H9 (cell line): ENCODE measurements around the gene BAG5. TPM values are rescaled to one million over a fixed set of nuclear protein-coding genes. Genes with fewer than 3 reads are reported as not detected.

Source experiments
- DNase-seq: peaks from one replicate; pipeline ENCODE4 v3.0.0-alpha.2; 2017
- H2AFZ ChIP-seq: one replicate; pipeline ENCODE4 v1.6.1; 2013; ENCODE audit warnings: mild to moderate bottlenecking, low read length, control low read depth, moderate library complexity
- H2AK5ac ChIP-seq: 2 replicates; pipeline ENCODE4 v1.6.1; 2013; ENCODE audit warnings: low read length, control low read depth, mixed read lengths; ENCODE audit not compliant: insufficient read length
- H2BK120ac ChIP-seq: one replicate; pipeline ENCODE4 v1.6.1; 2013; ENCODE audit warnings: low read depth, mild to moderate bottlenecking, low read length, control low read depth, inconsistent platforms; ENCODE audit not compliant: poor library complexity, severe bottlenecking
- H2BK12ac ChIP-seq: 2 replicates; pipeline ENCODE4 v1.6.1; 2013; ENCODE audit warnings: low read length, control low read depth, mixed read lengths, low read depth; ENCODE audit not compliant: insufficient read length
- H2BK15ac ChIP-seq: 2 replicates; pipeline ENCODE4 v1.6.1; 2013; ENCODE audit warnings: low read depth, low read length, control low read depth
- H2BK20ac ChIP-seq: one replicate; pipeline ENCODE4 v1.6.1; 2013; ENCODE audit warnings: low read depth, mild to moderate bottlenecking, low read length, control low read depth, inconsistent platforms; ENCODE audit not compliant: poor library complexity, severe bottlenecking
- H2BK5ac ChIP-seq: 2 replicates; pipeline ENCODE4 v1.6.1; 2013; ENCODE audit warnings: low read length, control low read depth, mixed read lengths; ENCODE audit not compliant: insufficient read length
- H3K14ac ChIP-seq: 2 replicates; pipeline ENCODE4 v1.6.1; 2013; ENCODE audit warnings: low read length, control low read depth; ENCODE audit not compliant: insufficient read depth
- H3K18ac ChIP-seq: 2 replicates; pipeline ENCODE4 v1.6.1; 2013; ENCODE audit warnings: low read depth, mild to moderate bottlenecking, mixed read lengths, low read length, control low read depth; ENCODE audit not compliant: insufficient read length
- H3K23ac ChIP-seq: 2 replicates; pipeline ENCODE4 v1.6.1; 2013; ENCODE audit warnings: low read length, control low read depth, mixed read lengths, low read depth; ENCODE audit not compliant: insufficient read length
- H3K23me2 ChIP-seq: 2 replicates; pipeline ENCODE4 v1.6.1; 2013; ENCODE audit warnings: low read depth, mild to moderate bottlenecking, mixed read lengths, low read length, control low read depth; ENCODE audit not compliant: insufficient read length, poor library complexity, severe bottlenecking
- H3K27ac ChIP-seq: 2 replicates; pipeline ENCODE4 v1.5.1; 2013; ENCODE audit warnings: low read length, control low read depth, mixed read lengths, low read depth; ENCODE audit not compliant: insufficient read length
- H3K27me3 ChIP-seq: 2 replicates; pipeline ENCODE4 v1.6.1; 2013; ENCODE audit warnings: low read length, control low read depth, inconsistent platforms; ENCODE audit not compliant: insufficient read depth
- H3K4ac ChIP-seq: 2 replicates; pipeline ENCODE4 v1.6.1; 2013; ENCODE audit warnings: low read depth, mild to moderate bottlenecking, control low read depth, inconsistent platforms, low read length, moderate library complexity
- H3K4me1 ChIP-seq: 2 replicates; pipeline ENCODE4 v1.6.1; 2013; ENCODE audit warnings: low read length, control low read depth, inconsistent platforms; ENCODE audit not compliant: insufficient read depth
- H3K4me2 ChIP-seq: 2 replicates; pipeline ENCODE4 v1.6.1; 2013; ENCODE audit warnings: low read length, control low read depth, mixed read lengths; ENCODE audit not compliant: insufficient read length, insufficient read depth
- H3K56ac ChIP-seq: 2 replicates; pipeline ENCODE4 v1.6.1; 2013; ENCODE audit warnings: low read depth, mild to moderate bottlenecking, mixed read lengths, low read length, control low read depth; ENCODE audit not compliant: insufficient read length
- H3K79me1 ChIP-seq: 2 replicates; pipeline ENCODE4 v1.6.1; 2013; ENCODE audit warnings: low read depth, mild to moderate bottlenecking, moderate library complexity, low read length, control low read depth, inconsistent platforms; ENCODE audit not compliant: insufficient read depth, poor library complexity, severe bottlenecking
- H3K79me2 ChIP-seq: 2 replicates; pipeline ENCODE4 v1.6.1; 2013; ENCODE audit warnings: low read length, control low read depth, inconsistent platforms; ENCODE audit not compliant: insufficient read depth
- H3K9ac ChIP-seq: 2 replicates; pipeline ENCODE4 v1.6.1; 2013; ENCODE audit warnings: low read length, control low read depth, mixed read lengths; ENCODE audit not compliant: insufficient read length; ENCODE audit errors: extremely low read depth
- H3K9me3 ChIP-seq: one replicate; pipeline ENCODE4 v1.6.1; 2013; ENCODE audit warnings: low read depth, low read length, inconsistent platforms; ENCODE audit not compliant: control insufficient read depth
- H3T11ph ChIP-seq: one replicate; pipeline ENCODE4 v1.6.1; 2013; ENCODE audit warnings: mild to moderate bottlenecking, low read length, control low read depth, inconsistent platforms
- H4K20me1 ChIP-seq: one replicate; pipeline ENCODE4 v1.6.1; 2013; ENCODE audit not compliant: control insufficient read depth, insufficient read length, insufficient read depth
- H4K5ac ChIP-seq: 2 replicates; pipeline ENCODE4 v1.6.1; 2013; ENCODE audit warnings: low read depth, mild to moderate bottlenecking, mixed read lengths, low read length, control low read depth; ENCODE audit not compliant: insufficient read length
- H4K8ac ChIP-seq: replicated peaks from 2 replicates; pipeline ENCODE4 v1.6.1; 2013; ENCODE audit warnings: low read length, control low read depth, mixed read lengths, low read depth; ENCODE audit not compliant: insufficient read length
- H4K91ac ChIP-seq: 2 replicates; pipeline ENCODE4 v1.6.1; 2013; ENCODE audit warnings: low read depth, mild to moderate bottlenecking, moderate library complexity, mixed read lengths, low read length, control low read depth; ENCODE audit not compliant: insufficient read length
- H3K27ac Mint-ChIP-seq, 3 experiments: 2 replicates in 2 of 3; 3 replicates in 1 of 3; pipeline ENCODE4 v1.8.0; 2020 to 2021; ENCODE audit warnings: mixed read lengths in 3 of 3, mild to moderate bottlenecking in 1 of 3, moderate library complexity in 1 of 3
- H3K27me3 Mint-ChIP-seq: 2 replicates; pipeline ENCODE4 v1.8.0; 2021; ENCODE audit warnings: low read depth, mild to moderate bottlenecking, moderate library complexity, mixed read lengths
- H3K36me3 Mint-ChIP-seq, 3 experiments: 2 replicates in 2 of 3; 3 replicates in 1 of 3; pipeline ENCODE4 v1.8.0; 2020 to 2021; ENCODE audit warnings: low read depth in 3 of 3, mixed read lengths in 3 of 3; ENCODE audit not compliant: insufficient read depth in 1 of 3
- H3K4me1 Mint-ChIP-seq, 2 experiments: 2 replicates each; pipeline ENCODE4 v1.8.0; 2020; ENCODE audit warnings: mixed read lengths in 2 of 2
- H3K4me3 Mint-ChIP-seq, 2 experiments: 2 replicates in 1 of 2; 3 replicates in 1 of 2; pipeline ENCODE4 v1.8.0; 2020 to 2021; ENCODE audit warnings: mild to moderate bottlenecking in 2 of 2, mixed read lengths in 2 of 2, moderate library complexity in 1 of 2
- H3K9me3 Mint-ChIP-seq, 2 experiments: 2 replicates in 1 of 2; 3 replicates in 1 of 2; pipeline ENCODE4 v1.8.0; 2020; ENCODE audit warnings: mild to moderate bottlenecking in 2 of 2, mixed read lengths in 2 of 2, moderate library complexity in 1 of 2
- WGBS: extraction: QIAGEN DNeasy Blood & Tissue Kit; methylation state at CpG from one replicate; pipeline ENCODE4 v1.1.7; 2013; ENCODE audit warnings: missing lambda C conversion rate, low lambda C conversion rate, mixed read lengths; ENCODE audit not compliant: insufficient read length; ENCODE audit errors: extremely low coverage; 5-methylcytosine and 5-hydroxymethylcytosine counted together
- total RNA-seq: library from RNA; stranded (reverse); gene quantifications from 2 replicates; pipeline ENCODE4 v1.2.1, GENCODE V29; 2021
- TF ChIP-seq, protein P1 (sequence below): fragments of 200-600 bp; sonication (generic); conservative IDR thresholded peaks from 3 replicates; pipeline ENCODE4 v1.8.0; 2021; ENCODE audit warnings: antibody characterized with exemption, mild to moderate bottlenecking

BAG5 gene
- total RNA-seq, 1 experiment from 2014 or later = 38.0 TPM

DNA sequence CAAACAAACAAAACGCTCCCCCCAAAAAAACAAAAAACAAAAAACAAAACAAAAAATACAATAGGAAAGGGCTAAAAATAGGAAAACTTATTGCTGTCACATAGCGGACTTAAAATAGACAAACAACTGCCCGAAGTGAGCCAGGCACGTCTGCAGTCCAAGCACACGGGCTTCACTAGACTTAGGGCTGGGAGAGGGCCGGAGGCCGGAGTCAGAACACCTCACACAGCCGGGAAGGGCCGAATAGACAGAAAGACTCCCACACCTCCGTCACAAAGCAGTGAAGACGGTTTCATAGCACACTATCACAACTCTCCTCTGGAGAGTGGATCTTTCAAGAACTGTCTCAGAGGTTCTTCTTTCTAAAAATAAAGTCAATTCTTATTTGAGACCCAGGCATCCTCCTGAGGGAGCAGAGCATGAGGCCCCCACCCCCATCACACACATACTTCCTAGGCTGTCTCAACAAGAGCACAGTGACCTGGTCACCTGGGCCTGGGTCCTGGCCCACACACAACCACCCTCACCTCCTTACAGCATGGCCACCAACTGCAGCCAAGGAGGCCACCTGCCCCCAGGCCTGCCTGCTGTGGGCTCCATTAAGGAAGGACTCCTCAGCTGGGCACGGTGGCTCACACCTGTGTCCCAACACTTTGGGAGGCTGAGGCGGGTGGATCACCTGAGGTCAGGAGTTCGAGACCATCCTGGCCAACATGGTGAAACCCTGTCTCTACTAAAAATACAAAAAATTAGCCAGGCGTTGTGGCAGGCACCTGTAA is 6.7 kb downstream of the BAG5 start:
- whole genome bisulfite sequencing = no CpG with 5 or more reads among the region's 15 CpGs
- H3K27ac Mint-ChIP-seq = peak overlapping the region in 1 of 3 experiments; percentile 66; a peak in 1 of 7 replicates
- peaks cover 7% of the 10 kb centered on the region; the same call in 1 of the 2 replicates for H3K79me2 ChIP-seq

More for the DNA sequence above, 6.7 kb downstream of the BAG5 start:
- H3K9me3 Mint-ChIP-seq = no peaks in the 10 kb centered on the region
- peak overlapping the region in 1 of 2 experiments; percentile 15; a peak in 1 of 5 replicates for H3K4me3 Mint-ChIP-seq
- H3K18ac ChIP-seq = no peak overlapping the region
- no peak overlapping the region for H3K4ac ChIP-seq
- no peak overlapping the region for H4K8ac ChIP-seq
- no peak overlapping the region for H3K23ac ChIP-seq
- no peak overlapping the region for H2AFZ ChIP-seq
- no peak overlapping the region for H3K14ac ChIP-seq
- peaks cover 14 to 29% (median 20%) of the 10 kb centered on the region in 3 experiments; a peak in 6 of 7 replicates for H3K36me3 Mint-ChIP-seq
- no peak overlapping the region for H2AK5ac ChIP-seq
- no peak overlapping the region for H3K27ac ChIP-seq
- H3K27me3 Mint-ChIP-seq = no peaks in the 10 kb centered on the region
- TF ChIP-seq, protein P1, sequence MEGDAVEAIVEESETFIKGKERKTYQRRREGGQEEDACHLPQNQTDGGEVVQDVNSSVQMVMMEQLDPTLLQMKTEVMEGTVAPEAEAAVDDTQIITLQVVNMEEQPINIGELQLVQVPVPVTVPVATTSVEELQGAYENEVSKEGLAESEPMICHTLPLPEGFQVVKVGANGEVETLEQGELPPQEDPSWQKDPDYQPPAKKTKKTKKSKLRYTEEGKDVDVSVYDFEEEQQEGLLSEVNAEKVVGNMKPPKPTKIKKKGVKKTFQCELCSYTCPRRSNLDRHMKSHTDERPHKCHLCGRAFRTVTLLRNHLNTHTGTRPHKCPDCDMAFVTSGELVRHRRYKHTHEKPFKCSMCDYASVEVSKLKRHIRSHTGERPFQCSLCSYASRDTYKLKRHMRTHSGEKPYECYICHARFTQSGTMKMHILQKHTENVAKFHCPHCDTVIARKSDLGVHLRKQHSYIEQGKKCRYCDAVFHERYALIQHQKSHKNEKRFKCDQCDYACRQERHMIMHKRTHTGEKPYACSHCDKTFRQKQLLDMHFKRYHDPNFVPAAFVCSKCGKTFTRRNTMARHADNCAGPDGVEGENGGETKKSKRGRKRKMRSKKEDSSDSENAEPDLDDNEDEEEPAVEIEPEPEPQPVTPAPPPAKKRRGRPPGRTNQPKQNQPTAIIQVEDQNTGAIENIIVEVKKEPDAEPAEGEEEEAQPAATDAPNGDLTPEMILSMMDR = no peak
- H3K9ac ChIP-seq = no peak overlapping the region
- no peak overlapping the region for H4K5ac ChIP-seq
- no peak overlapping the region for H2BK20ac ChIP-seq
- no peak overlapping the region for H2BK15ac ChIP-seq
- no peak overlapping the region for H3K4me2 ChIP-seq
- H2BK5ac ChIP-seq = no peak overlapping the region
- H3T11ph ChIP-seq = no peak overlapping the region
- no peak overlapping the region for H4K91ac ChIP-seq
- no peaks in the 10 kb centered on the region for H3K9me3 ChIP-seq
- no peak overlapping the region for H2BK12ac ChIP-seq
- H3K4me1 ChIP-seq = no peaks in the 10 kb centered on the region
- no peaks in the 10 kb centered on the region for H4K20me1 ChIP-seq
- H2BK120ac ChIP-seq = no peak overlapping the region
- no peaks in the 10 kb centered on the region for H3K27me3 ChIP-seq
- H3K56ac ChIP-seq = no peak overlapping the region
- H3K23me2 ChIP-seq = no peaks in the 10 kb centered on the region
- H3K4me1 Mint-ChIP-seq = peaks cover 6 to 14% of the 10 kb centered on the region in 2 experiments
- DNase-seq = no peak
- peaks cover 10% of the 10 kb centered on the region for H3K79me1 ChIP-seq
